ENCODE data around the gene HP1BP3.

DNA sequence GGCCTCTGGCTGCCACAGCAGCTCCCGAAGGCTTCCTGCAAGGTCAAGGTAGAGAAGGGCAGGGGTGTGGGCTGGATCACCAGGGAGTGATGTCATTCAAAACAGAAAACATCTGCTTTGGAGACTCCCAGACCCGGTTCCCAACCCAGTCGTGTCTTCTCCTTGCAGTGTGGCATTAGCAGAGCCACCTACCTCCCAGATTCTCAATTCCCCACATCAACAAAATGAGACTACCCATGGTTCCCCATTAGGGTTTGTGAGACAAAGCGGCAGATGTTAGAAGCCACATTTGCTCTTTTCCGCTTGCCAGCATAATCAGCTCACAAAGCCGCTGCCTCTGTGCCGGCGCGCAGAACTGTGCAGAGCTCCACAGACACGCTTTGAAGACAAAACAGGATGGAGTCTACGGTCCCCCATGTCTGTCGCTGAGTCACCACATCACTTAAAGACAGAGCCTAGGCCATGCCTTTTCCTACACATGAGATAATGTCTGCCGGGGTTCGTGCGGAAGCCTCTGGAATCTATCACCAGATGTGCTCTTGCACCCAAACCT, 81.8 kb downstream of the HP1BP3 start:
- TF ChIP-seq, protein P1, sequence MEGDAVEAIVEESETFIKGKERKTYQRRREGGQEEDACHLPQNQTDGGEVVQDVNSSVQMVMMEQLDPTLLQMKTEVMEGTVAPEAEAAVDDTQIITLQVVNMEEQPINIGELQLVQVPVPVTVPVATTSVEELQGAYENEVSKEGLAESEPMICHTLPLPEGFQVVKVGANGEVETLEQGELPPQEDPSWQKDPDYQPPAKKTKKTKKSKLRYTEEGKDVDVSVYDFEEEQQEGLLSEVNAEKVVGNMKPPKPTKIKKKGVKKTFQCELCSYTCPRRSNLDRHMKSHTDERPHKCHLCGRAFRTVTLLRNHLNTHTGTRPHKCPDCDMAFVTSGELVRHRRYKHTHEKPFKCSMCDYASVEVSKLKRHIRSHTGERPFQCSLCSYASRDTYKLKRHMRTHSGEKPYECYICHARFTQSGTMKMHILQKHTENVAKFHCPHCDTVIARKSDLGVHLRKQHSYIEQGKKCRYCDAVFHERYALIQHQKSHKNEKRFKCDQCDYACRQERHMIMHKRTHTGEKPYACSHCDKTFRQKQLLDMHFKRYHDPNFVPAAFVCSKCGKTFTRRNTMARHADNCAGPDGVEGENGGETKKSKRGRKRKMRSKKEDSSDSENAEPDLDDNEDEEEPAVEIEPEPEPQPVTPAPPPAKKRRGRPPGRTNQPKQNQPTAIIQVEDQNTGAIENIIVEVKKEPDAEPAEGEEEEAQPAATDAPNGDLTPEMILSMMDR (IDR thresholded peaks at IDR 0.05) = no peak
- TF ChIP-seq POLR2AphosphoS5 (IDR thresholded peaks at IDR 0.05) = no peak
- no peak for TF ChIP-seq POLR2A (IDR thresholded peaks at IDR 0.05)
